Tibial nerve (tissue), 4 donors: ENCODE results near the gene PGAM4. TPM values are rescaled to one million over a fixed set of nuclear protein-coding genes. Genes with fewer than 3 reads are reported as not detected.
"Not testable (repeated sequence)": the region's sequence is repeated elsewhere in the genome, so short reads cannot be mapped to it uniquely, and the experiment has no call there.

Experiments
- DNase-seq, 2 donors: peaks; one replicate each; pipeline ENCODE4 v3.0.0-alpha.2; 2019; ENCODE audit warnings: low spot score in 2 of 2
- H3K27ac ChIP-seq, 4 donors: fragments of 200-600 bp; sonication (generic) in 3 of 4; one replicate each; pipeline ENCODE4 v1.5.1; 2017 to 2019; ENCODE audit warnings: mild to moderate bottlenecking in 1 of 4
- H3K27me3 ChIP-seq, 2 donors: fragments of 200-600 bp; sonication (generic) in 1 of 2; one replicate each; pipeline versions ENCODE4 v1.5.1 to v1.6.0; 2017 to 2019
- H3K36me3 ChIP-seq, 3 donors: fragments of 200-600 bp; sonication (generic); one replicate each; pipeline ENCODE4 v1.5.1; 2018 to 2019
- H3K4me1 ChIP-seq, 4 donors: fragments of 200-600 bp; sonication (generic) in 3 of 4; one replicate each; pipeline ENCODE4 v1.5.1; 2017 to 2019
- H3K4me3 ChIP-seq, 4 donors: fragments of 200-600 bp; sonication (generic) in 3 of 4; one replicate each; pipeline ENCODE4 v1.5.1; 2017 to 2019; ENCODE audit warnings: mild to moderate bottlenecking in 1 of 4, moderate library complexity in 1 of 4
- H3K9me3 ChIP-seq, 4 donors: fragments of 200-600 bp; sonication (generic) in 3 of 4; one replicate each; pipeline ENCODE4 v1.5.1; 2017 to 2019
- EP300 ChIP-seq, 2 donors: sonication (generic); formaldehyde crosslinking; IDR thresholded peaks; one replicate each; pipeline ENCODE4 v1.6.1; 2017; ENCODE audit warnings: antibody characterized with exemption in 2 of 2, mild to moderate bottlenecking in 1 of 2
- POLR2A ChIP-seq, 2 donors: fragments of 450-650 bp; IDR thresholded peaks; one replicate each; pipeline ENCODE4 v1.6.1; 2017; ENCODE audit warnings: antibody characterized with exemption in 2 of 2, mild to moderate bottlenecking in 2 of 2, moderate library complexity in 2 of 2
- WGBS, 2 donors: methylation state at CpG; one replicate each; pipeline ENCODE4 v1.1.5; 2018; 5-methylcytosine and 5-hydroxymethylcytosine counted together
- total RNA-seq, 4 donors: library from RNA; depleted of rRNA; stranded (reverse); fragments of >200 nt; gene quantifications; one replicate each; pipeline ENCODE4 v1.1.0, GENCODE V29; 2016
- TF ChIP-seq, protein P1 (sequence below), 5 experiments: fragments of 200-600 bp in 3 of 5; fragments of 450-650 bp in 2 of 5; sonication (generic) in 3 of 5; IDR thresholded peaks; one replicate each; pipeline ENCODE4 v1.5.1; 2016 to 2019; ENCODE audit warnings: antibody characterized with exemption in 5 of 5, mild to moderate bottlenecking in 3 of 5, moderate library complexity in 2 of 5

PGAM4 gene
- total RNA-seq, 4 donors from 2014 or later, result not detected

DNA sequence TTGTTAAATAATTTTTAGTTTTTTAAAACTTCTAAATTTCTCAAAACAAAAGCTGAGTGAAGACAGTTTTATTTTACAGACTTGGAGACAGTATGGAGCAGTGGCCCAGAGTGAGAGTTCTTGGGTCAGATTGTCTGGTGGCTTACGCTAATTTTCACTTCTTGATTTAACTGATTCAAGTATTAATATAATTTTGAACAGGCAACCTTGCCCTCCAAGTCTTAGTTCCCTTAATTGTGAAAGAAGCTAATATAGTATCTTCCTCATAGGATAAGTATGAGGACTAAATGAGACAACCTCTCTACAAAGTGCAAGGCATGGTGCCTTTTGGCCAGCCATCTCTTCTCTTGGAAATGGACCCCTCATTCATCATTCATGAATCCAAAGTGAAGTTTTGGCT is 33.6 kb downstream of the PGAM4 start:
- no peak overlapping the region for H3K4me3 ChIP-seq
- no peak overlapping the region for H3K27ac ChIP-seq
- no peaks in the 10 kb centered on the region for H3K4me1 ChIP-seq
- no peaks in the 10 kb centered on the region for H3K27me3 ChIP-seq
- H3K9me3 ChIP-seq, result no peaks in the 10 kb centered on the region
- WGBS, 2 donors, result 73 to 80% methylated on average over 1 of the region's 1 CpG
- no peak for DNase-seq
- TF ChIP-seq POLR2A (IDR thresholded peaks at IDR 0.05) (no peak), EP300 (IDR thresholded peaks at IDR 0.05) (no peak)
- TF ChIP-seq, protein P1, sequence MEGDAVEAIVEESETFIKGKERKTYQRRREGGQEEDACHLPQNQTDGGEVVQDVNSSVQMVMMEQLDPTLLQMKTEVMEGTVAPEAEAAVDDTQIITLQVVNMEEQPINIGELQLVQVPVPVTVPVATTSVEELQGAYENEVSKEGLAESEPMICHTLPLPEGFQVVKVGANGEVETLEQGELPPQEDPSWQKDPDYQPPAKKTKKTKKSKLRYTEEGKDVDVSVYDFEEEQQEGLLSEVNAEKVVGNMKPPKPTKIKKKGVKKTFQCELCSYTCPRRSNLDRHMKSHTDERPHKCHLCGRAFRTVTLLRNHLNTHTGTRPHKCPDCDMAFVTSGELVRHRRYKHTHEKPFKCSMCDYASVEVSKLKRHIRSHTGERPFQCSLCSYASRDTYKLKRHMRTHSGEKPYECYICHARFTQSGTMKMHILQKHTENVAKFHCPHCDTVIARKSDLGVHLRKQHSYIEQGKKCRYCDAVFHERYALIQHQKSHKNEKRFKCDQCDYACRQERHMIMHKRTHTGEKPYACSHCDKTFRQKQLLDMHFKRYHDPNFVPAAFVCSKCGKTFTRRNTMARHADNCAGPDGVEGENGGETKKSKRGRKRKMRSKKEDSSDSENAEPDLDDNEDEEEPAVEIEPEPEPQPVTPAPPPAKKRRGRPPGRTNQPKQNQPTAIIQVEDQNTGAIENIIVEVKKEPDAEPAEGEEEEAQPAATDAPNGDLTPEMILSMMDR (IDR thresholded peaks at IDR 0.05), result no peak
- H3K36me3 ChIP-seq, result no peaks in the 10 kb centered on the region

DNA sequence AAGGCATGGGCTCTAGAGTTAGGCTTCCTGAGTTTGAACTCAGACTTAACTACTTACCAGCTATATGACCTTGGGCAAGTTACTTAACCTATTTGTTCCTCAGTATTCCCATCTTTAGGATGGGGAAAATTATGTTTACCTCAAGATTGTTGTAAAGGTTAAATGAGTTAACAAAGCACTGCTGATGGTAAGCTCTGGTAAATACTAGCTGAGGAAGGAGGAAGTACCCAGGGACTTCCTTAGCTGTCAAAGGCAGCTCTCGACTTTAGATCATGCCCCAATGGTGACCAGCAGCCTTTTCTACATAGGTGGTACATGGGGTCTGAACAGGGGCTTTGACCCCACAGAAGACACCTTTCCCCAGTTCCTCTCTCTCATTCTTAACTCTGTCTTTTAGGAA is 38.9 kb downstream of the PGAM4 start:
- Histone ChIP-seq H3K27ac (no peak overlapping the region), H3K27me3 (no peaks in the 10 kb centered on the region), H3K4me1 (no peaks in the 10 kb centered on the region), H3K9me3 (no peaks in the 10 kb centered on the region), H3K36me3 (no peaks in the 10 kb centered on the region), H3K4me3 (no peak overlapping the region)
- no peak for DNase-seq
- TF ChIP-seq POLR2A (IDR thresholded peaks at IDR 0.05) (no peak), EP300 (IDR thresholded peaks at IDR 0.05) (no peak)
- TF ChIP-seq, protein P1 (IDR thresholded peaks at IDR 0.05), result no peak
- 63 to 88% methylated on average over 1 of the region's 1 CpG for WGBS, 2 donors

DNA sequence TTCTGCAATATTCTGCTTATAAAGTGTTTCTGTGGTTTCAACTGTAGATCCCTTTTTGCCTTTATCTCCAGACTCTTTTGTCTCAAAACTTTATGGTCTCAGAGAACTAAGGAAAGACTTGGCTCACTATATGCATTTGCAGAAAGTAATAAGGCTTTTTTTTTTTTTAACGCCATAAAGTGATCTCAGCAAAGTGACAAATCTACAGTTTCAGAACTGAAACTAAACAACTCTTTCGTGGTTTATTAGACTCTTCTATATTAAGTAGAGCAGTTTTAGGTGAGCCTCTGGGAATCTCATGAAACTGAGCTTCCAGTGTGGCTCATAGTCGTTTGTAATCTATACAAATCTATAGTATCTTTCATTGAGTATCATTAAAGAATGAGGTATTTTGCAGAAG is 43.7 kb downstream of the PGAM4 start:
- TF ChIP-seq, protein P1 (IDR thresholded peaks at IDR 0.05), result no peak
- H3K4me3 ChIP-seq, result no peak overlapping the region
- H3K4me1 ChIP-seq, result no peaks in the 10 kb centered on the region
- no peak for DNase-seq
- 45 to 55% methylated on average over 3 of the region's 3 CpGs for WGBS, 2 donors
- H3K27ac ChIP-seq, result no peak overlapping the region
- H3K9me3 ChIP-seq, result no peaks in the 10 kb centered on the region
- H3K27me3 ChIP-seq, result no peaks in the 10 kb centered on the region
- H3K36me3 ChIP-seq, result no peaks in the 10 kb centered on the region

DNA sequence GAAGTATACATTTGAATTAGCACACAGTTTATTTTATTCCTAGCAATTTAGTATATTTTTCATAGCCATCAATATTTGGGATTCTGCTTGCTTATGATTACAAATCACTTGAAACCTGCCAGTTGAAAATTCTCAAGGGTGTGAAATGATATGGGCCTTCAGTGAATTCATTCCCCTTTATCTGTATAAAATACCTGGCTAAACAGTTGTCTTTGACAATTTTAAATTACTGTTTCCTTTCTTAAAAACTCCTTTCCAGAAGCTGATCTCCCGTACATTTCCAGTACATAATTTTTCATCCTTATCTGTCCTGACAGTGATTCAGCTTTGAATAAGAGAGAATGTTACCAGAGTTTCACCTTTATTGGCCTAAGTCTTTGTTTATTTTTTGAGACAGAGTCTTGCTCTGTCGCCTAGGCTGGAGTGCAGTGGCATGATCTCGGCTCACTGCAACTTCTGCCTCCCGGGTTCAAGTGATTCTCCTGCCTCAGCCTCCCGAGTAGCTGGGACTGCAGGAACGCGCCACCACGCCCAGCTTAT is 45.0 kb downstream of the PGAM4 start:
- DNase-seq, result no peak
- Histone ChIP-seq H3K9me3 (no peaks in the 10 kb centered on the region), H3K4me1 (no peaks in the 10 kb centered on the region), H3K27me3 (no peaks in the 10 kb centered on the region), H3K4me3 (no peak overlapping the region), H3K27ac (no peak overlapping the region), H3K36me3 (no peaks in the 10 kb centered on the region)
- 85 to 95% methylated on average over 7 to 8 of the region's 8 CpGs for WGBS, 2 donors
- TF ChIP-seq EP300 (IDR thresholded peaks at IDR 0.05), result no peak
- no peak for TF ChIP-seq POLR2A (IDR thresholded peaks at IDR 0.05)
- TF ChIP-seq, protein P1 (IDR thresholded peaks at IDR 0.05), result no peak

DNA sequence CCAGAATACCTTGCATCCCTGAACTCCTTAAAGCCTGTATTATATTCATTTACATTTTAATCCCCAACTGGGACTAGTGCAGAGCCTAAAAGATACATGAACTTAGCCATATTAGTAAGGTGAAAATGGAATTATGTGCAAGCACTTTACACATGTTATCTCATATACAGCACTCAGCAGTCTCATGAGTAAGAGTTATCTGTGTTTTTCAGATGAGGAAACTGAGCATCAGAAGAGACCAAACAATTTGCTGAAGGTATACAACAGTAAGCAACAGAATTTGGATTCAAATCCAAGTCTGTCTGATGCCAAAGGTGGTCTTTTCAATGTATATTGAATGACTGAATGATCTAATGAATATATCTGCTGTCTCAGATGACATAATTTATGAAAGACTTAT is 46.7 kb downstream of the PGAM4 start:
- no peak for DNase-seq
- no peaks in the 10 kb centered on the region for H3K27me3 ChIP-seq
- H3K36me3 ChIP-seq, result no peaks in the 10 kb centered on the region
- no peaks in the 10 kb centered on the region for H3K4me1 ChIP-seq
- TF ChIP-seq POLR2A (IDR thresholded peaks at IDR 0.05), result no peak
- TF ChIP-seq, protein P1 (IDR thresholded peaks at IDR 0.05), result no peak
- no peak for TF ChIP-seq EP300 (IDR thresholded peaks at IDR 0.05)
- no peak overlapping the region for H3K27ac ChIP-seq
- H3K4me3 ChIP-seq, result no peak overlapping the region
- H3K9me3 ChIP-seq, result no peaks in the 10 kb centered on the region

DNA sequence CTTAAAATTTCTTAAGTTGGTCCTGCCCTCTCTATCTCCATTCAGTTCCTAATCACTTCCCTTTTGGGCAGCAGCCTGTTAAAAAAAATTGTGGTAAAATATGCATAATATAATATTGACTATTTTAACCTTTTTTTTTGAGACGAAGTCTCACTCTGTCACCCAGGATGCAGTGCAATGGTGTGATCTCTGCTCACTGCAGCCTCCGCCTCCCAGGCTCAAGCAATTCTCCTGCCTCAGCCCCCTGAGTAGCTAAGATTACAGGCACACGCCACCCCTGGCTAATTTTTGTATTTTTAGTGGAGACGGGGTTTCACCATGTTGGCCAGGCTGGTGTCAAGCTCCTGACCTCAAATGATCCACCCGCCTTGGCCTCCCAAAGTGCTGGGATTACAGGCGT is 50.1 kb downstream of the PGAM4 start:
- H3K4me1 ChIP-seq, H3K9me3 ChIP-seq, H3K4me3 ChIP-seq, H3K27ac ChIP-seq, H3K36me3 ChIP-seq, DNase-seq, H3K27me3 ChIP-seq: not testable (repeated sequence)
- 58 to 61% methylated on average over 5 to 6 of the region's 6 CpGs for WGBS, 2 donors
